Panc1 (cell line): ENCODE measurements around the gene HOMER1.

ENCODE experiments used
- CTCF ChIP-seq: fragments of 450-650 bp; IDR thresholded peaks from 2 replicates; pipeline ENCODE4 v1.5.1; 2017; ENCODE audit warnings: mild to moderate bottlenecking
- POLR2AphosphoS5 ChIP-seq: IDR thresholded peaks from 2 replicates; pipeline ENCODE4 v1.6.1; 2012; ENCODE audit warnings: mild to moderate bottlenecking, low read depth, low read length, moderate library complexity
- REST ChIP-seq, 2 experiments: IDR thresholded peaks; 2 replicates each; pipeline ENCODE4 v1.6.1; 2011 to 2012; ENCODE audit warnings: low read depth in 2 of 2, control low read depth in 1 of 2, low read length in 1 of 2, mild to moderate bottlenecking in 1 of 2, moderate library complexity in 1 of 2; ENCODE audit not compliant: insufficient read depth in 1 of 2
- SIN3A ChIP-seq: IDR thresholded peaks from 2 replicates; pipeline ENCODE4 v1.6.1; 2012; ENCODE audit warnings: low read depth, mild to moderate bottlenecking, low read length, moderate library complexity, borderline replicate concordance; ENCODE audit not compliant: insufficient read depth
- TCF7L2 ChIP-seq: IDR thresholded peaks from 2 replicates; pipeline ENCODE4 v1.6.1; 2011; ENCODE audit warnings: mild to moderate bottlenecking, low read depth, low read length, inconsistent platforms

- no peak for TF ChIP-seq CTCF
- TF ChIP-seq POLR2AphosphoS5 = no peak
- no peak for TF ChIP-seq TCF7L2
- no peak for TF ChIP-seq SIN3A
- TF ChIP-seq REST (IDR thresholded peaks at IDR 0.05; ENCODE audit: insufficient read depth in 1 of 2, low read depth in 2 of 2, low read length in 1 of 2) = no peak
Observed at GRCh38 chr5:79436821-79437220, 77.1 kb downstream of the HOMER1 start.
